ENCODE results near the gene GREB1.

DNA sequence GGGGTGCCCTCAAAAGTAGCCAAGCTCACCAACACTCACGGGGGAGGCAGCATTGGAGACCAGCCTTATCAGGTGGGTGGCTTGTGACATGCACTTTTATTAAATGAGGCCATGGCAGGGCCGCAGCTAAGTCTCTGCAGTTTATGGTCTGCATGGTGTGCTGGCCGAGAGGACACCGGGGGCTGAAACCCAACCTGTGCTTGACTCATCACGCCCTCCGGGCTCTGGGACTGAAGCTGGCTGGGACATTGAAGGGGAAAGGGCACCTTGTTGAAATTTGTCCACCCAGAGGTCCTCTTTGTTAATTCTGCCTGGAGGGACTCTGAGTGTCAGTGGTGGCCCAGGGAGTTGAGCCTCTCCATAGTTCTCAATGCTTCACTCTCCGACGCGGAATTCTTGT is 153.9 kb downstream of the GREB1 start:
- TF ChIP-seq, protein P1, sequence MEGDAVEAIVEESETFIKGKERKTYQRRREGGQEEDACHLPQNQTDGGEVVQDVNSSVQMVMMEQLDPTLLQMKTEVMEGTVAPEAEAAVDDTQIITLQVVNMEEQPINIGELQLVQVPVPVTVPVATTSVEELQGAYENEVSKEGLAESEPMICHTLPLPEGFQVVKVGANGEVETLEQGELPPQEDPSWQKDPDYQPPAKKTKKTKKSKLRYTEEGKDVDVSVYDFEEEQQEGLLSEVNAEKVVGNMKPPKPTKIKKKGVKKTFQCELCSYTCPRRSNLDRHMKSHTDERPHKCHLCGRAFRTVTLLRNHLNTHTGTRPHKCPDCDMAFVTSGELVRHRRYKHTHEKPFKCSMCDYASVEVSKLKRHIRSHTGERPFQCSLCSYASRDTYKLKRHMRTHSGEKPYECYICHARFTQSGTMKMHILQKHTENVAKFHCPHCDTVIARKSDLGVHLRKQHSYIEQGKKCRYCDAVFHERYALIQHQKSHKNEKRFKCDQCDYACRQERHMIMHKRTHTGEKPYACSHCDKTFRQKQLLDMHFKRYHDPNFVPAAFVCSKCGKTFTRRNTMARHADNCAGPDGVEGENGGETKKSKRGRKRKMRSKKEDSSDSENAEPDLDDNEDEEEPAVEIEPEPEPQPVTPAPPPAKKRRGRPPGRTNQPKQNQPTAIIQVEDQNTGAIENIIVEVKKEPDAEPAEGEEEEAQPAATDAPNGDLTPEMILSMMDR (IDR thresholded peaks at IDR 0.05; ENCODE audit: insufficient read depth, low read length, poor library complexity, severe bottlenecking) = no peak
- TF ChIP-seq EZH2phosphoT487 (conservative IDR thresholded peaks at IDR 0.05; ENCODE audit: low read length) = no peak
